Fibroblast of skin of abdomen (primary cell): ENCODE measurements around the gene SNTG2.
"Not testable (repeated sequence)": the region's sequence is repeated elsewhere in the genome, so short reads cannot be mapped to it uniquely, and the experiment has no call there.

Experiments used
- DNase-seq: peaks from one replicate; pipeline ENCODE4 v3.0.0-alpha.2; 2013

The SNTG2 gene

DNA sequence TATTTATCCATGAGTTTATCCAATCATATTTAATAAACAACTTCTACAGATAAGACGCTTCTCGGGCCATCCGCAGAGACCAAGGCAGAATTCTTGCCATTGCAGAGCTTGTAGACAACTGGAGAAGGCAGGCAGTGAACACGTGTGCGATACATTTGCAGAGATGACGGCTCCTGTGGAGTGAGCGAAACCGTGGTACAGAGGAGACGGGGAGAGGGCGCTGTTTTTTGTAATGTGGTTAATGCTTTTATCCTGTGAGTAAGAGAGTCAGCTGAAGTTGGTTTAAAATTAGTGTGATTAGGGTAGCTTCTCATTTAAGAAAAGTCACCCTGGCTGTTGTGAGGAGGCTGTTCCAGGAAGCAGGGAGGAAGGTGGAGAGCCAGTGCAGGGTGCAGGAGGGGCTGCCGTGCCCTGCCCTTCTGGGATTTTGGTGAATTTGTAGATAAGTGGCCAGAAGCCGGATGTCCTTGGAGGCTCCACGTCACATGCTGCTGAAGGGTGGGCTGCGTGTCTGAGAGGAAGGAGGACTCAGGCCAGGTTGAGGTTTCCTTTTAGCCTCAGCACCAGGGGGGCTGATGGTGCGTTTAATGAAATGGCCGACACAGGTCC, 151.4 kb downstream of the SNTG2 start:
- no peak for DNase-seq

DNA sequence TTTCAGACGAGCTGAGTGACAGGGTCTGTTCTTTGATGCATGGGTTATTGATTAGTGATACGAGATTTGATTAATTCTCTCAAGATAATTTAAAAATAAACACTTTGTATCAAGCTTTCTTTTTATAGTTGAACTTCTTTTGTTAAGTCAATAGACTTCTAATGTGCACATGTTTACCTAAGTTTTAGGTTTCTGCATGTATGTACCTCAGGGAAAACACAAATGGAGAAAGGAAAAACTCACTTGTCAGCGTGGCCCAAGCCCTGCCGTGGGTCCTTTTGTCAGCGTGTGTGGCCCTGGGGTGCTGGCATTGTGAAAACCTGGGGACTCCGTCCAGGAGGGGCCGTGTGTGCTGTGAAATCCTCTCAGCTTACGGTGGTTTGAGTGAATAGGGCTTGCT, 153.7 kb downstream of the SNTG2 start:
- no peak for DNase-seq

- DNase-seq, result not testable (repeated sequence)
Measured at GRCh38 chr2:1106344-1106743, 155.7 kb downstream of the SNTG2 start.

DNA sequence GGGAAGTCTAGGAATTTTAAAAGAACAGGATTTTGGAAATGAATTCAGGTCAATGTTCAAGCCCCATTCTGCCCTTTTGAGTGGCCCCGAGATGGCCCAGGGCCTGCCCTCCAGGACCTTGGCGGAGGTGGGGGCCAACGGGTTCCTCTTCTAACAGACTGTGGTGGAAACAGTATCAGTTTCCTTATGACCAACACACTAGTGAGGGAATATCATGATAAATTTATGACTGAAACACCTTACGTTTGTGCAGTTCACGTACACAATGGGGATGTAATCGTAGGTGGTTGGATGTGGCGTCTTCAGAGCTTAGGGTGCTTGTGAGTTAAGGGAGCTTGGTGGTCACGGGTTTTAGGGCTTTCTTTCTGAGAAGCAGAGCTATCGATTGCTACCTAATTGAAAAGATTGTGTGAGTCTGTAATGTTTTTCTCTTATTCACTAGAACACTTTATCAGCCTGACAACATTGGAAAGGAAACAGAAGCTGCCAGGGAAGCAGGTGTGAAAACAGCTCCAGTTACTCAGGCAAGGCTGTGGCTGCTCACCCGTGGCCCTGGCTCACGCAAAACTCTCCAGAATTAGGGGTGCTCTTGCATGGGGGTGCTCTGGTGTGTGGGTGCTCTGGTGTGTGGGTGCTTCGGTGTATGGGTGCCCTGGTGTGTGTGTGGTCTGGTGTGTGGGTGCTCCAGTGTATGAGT, 165.3 kb downstream of the SNTG2 start:
- no peak for DNase-seq

DNA sequence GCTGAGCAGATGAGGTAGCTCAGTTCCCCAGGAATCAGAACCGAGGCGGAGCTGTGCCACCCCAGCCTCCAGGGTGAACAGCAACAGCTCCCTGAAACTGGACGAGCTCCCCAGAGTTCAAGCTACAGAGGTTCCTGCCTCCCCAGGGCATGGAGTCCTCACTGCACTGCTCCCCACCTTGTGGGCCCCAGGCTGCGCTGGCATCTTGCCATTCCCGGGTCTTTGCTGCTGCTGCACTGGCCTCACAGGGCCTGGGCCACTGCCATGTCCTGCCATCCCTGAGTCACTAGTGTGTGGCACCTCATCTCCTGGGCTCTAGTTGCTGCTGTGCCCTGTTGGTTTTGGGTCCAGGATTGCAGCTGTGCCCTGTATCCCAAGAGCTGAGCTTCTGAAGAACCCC, 166.9 kb downstream of the SNTG2 start:
- no peak for DNase-seq

DNA sequence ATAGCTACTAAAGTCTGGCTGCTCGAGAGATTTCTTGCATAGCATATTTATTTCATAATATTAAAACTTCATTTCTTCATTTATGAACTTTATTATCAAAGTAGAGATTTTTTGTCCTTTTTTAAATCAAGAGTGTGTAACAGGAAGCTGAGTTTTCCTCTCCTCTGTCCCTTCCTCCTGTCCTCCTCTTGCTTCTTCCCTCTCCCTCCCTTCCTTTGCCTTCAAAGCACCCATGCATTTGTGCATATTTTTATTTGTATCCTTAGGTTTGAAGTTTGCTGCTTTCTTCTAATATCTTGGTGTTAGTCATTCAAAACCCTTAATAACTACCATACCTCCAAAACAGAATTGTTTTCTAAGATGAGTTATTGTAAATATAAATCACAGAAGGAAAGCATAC, 174.6 kb downstream of the SNTG2 start:
- no peak for DNase-seq

DNA sequence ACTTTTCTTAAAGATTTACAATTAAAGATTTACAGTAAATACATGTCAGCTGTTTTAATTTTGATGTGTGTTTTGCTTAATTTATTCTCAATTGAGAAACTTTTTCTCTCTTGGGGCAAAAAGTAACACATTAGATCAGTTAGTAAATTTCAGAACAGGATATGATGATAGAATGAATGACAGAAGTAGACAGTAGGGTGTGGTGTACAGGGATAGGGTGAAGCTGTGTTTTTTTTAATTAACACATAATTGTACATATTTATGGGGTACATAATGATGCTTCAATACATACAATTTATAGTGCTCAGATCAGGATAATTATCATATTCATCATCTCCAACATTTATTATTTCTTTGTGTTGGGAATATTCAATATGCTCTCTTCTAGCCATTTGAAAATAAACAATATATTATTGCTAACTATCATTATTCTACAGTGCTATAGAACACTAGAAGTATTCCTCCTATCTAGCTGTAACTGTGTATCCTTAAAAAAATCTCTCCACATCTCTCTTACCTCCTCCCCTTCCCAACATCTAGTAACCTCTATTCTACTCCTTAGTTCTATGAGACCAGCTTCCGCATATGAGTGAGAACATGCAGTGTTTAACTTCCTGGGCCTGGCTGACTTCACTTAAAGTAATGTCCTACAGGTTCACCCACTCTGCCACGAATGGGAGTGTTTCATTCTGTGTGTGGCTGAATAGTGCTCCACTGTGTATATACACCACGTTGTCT, 175.2 kb downstream of the SNTG2 start:
- DNase-seq, result no peak

DNA sequence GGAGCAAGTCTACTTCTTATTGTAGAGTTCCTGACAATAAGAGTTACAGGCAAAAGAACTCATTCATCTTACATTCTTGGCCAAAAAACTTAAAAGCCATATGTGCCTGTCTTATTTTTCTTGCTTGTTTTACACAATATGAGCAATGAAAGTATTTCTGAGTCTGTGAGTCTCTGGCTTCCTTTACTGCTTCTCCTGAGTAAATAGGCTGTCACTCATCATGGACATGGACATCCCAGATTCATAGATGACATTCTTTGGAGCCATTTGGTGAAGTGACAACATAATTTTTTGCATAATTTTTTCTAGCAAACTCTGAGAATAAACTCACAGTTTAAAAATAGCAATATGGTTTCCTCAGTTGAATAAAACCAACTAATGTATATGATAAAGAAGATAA, 179.3 kb downstream of the SNTG2 start:
- no peak for DNase-seq

- no peak for DNase-seq
Measured at GRCh38 chr2:1130922-1131321, 180.3 kb downstream of the SNTG2 start.

DNA sequence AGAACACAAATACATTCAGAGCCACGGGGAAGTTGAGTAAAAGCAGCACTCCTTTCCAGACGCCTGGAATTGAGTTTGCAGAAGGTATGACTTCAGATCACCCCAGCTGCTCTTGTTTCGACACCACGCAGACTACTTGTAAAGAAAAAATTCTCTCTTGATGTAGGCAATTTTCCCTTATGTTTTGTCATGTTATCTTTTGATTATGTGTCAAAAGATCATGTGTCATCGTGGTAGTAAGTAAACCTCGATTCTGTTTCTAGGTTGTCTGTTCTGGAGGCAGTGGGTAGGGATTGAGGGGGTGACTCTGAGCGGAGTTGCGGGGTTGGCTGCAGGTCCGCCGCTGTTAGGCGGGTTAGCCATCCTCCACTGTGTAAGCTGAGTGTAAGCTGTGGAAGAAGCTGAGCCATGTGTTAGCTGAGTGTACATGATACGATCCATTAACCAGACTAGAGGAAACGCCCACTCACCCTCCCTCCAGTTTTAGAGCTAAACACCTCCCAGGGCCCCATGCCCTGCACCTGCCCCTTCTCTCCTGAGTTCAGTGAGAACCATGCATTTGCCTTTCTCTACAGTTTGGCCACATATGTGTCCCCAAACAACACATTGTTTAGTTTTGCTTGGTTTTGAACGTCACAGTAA, 181.8 kb downstream of the SNTG2 start:
- DNase-seq, result no peak

DNA sequence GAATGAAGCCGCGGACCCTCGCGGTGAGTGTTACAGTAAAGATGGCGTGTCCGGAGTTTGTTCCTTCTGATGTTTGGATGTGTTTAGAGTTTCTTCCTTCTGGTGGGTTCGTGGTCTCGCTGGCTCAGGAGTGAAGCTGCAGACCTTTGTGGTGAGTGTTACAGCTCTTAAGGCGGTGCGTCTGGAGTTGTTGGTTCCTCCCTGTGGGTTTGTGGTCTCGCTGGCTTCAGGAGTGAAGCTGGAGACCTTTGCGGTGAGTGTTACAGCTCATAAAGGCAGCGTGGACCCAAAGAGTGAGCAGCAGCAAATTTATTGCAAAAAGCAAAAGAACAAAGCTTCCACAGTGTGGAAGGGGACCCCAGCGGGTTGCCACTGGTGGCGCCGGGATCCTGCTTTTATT, 183.2 kb downstream of the SNTG2 start:
- DNase-seq, result not testable (repeated sequence)

GRCh38 chr2:1134629-1135028, 184.0 kb downstream of the SNTG2 start:
- no peak for DNase-seq

GRCh38 chr2:1136067-1136466, 185.4 kb downstream of the SNTG2 start:
- DNase-seq, result peak; percentile 3

- DNase-seq, result no peak
Measured at GRCh38 chr2:1136846-1137245, 186.2 kb downstream of the SNTG2 start.

GRCh38 chr2:1137264-1137663, 186.6 kb downstream of the SNTG2 start:
- DNase-seq, result no peak

DNA sequence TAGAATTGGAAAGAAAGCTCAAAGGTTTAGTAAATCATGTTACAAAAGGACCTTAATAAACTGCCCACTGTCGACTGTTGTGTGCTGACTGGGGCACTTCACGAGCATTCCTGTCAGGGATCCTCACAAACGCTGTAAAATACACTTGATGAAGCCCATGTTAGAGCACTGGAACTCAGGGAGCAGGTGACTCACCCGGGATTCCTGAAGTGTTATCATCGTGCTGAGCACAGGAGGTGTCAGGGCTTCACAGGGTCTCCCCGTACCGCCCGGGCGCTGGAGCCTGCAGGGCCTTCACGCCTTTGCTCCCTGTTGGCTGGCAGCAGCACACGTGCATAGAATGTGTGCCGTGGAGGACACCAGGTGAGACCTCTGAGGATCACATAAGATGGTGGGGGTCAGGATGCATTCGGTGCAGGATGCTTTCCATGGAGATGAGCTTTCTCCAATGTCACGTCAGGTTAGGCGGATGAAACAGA, 187.3 kb downstream of the SNTG2 start:
- DNase-seq, result no peak

GRCh38 chr2:1140389-1141003, 189.8 kb downstream of the SNTG2 start:
- DNase-seq, result peak; percentile 4

- DNase-seq, result no peak
Measured at GRCh38 chr2:1141079-1141478, 190.4 kb downstream of the SNTG2 start.

DNA sequence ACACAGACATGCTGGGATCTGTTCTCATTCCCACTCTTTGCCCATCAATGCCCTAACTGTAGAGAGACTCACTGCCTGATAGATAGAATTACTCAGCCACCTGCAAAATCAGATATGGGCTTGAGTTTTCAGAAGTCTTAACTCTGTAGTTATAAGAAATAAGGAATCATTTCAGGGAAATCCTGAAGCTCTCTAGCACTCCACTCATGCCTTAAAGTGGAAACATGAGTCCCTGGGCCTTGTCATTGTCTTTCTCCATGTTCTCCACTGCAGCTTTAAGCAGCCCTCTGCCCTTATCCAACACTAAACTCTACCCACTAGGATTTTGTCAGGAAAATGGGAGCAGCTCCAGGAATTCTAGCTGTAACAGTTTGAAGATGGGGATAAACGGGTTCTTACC, 192.5 kb downstream of the SNTG2 start:
- DNase-seq, result no peak

- DNase-seq, result no peak
Measured at GRCh38 chr2:1147873-1148612, 197.4 kb downstream of the SNTG2 start.

- no peak for DNase-seq
Measured at GRCh38 chr2:1150724-1151511, 200.3 kb downstream of the SNTG2 start.
